Activated CD4-positive, alpha-beta T cell treated with anti-CD3 and anti-CD28 coated beads, Interleukin-2, amount 50 U/mL, for 48 hours (primary cell): Measurements from ENCODE around the gene DNAH14.
"Not testable (repeated sequence)": the region's sequence is repeated elsewhere in the genome, so short reads cannot be mapped to it uniquely, and the experiment has no call there.

Experiments
- DNase-seq, 2 experiments: peaks; one replicate each; pipeline ENCODE4 v3.0.0-alpha.2; 2020

DNAH14 gene

DNA sequence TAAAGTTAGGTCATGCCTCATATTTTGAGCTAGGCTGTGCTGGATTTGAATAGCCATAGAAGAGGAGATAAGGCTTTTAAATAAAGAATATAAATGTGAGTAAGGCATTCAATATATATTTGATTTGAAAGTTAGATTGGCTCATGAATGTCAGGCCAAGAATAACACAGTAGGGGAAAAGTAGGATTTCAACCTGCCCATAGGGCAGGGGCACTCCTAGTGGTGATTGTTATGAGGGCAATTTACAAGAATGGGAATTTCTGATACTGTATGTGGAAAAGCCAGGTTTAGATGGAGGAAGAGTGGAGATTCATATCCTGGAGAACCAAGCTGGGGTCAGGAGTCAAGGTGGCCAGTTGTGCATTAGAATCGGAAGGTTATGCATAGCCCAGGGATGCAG is 74.9 kb downstream of the DNAH14 start:
- DNase-seq, result no peak

DNA sequence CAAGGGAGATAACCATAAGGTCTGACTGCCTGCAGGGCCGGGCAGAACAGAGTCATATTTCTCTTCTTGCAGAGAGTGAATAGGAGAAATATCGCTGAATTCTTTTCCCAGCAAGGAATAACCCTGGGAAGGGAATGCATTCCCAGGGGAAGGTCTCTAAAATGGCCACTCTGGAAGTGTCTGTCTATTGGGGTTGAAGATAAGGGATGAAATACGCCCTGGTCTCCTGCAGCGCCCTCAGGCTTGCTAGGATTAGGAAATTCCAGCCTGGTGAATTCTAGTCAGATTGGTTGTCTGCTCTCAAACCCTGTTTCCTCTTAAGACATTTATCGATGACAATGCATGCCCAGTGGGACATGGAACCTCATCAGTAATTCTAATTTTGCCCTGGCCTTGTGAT is 76.9 kb downstream of the DNAH14 start:
- not testable (repeated sequence) for DNase-seq

DNA sequence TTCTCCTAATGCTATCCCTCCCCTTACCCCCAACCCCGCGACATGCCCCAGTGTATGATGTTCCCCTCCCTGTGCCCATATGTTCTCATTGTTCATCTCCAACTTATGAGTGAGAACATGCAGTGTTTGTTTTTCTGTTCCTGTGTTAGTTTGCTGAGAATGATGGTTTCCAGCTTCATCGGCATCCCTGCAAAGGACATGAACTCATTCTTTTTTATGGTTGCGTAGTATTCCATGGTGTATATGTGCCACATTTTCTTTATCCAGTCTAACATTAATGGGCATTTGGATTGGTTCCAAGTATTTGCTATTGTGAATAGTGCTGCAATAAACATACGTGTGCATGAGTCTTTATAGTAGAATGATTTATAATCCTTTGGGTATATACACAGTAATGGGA is 78.6 kb downstream of the DNAH14 start:
- not testable (repeated sequence) for DNase-seq

DNA sequence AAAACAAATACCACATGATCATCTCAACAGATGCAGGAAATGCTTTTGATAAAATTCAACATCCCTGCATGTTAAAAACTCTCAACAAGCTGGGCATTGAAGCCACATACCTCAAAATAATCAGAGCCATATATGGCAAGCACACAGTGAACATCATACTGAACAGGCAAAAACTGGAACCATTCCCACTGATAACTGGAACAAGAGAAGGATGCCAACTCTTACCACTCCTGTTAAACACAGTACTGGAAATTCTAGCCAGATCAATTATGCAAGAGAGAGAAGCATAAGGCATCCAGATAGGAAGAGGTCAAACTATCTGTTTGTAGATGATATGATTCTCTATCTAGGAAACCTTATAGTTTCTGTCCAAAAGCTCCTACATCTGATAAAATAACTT is 91.6 kb downstream of the DNAH14 start:
- no peak for DNase-seq

DNA sequence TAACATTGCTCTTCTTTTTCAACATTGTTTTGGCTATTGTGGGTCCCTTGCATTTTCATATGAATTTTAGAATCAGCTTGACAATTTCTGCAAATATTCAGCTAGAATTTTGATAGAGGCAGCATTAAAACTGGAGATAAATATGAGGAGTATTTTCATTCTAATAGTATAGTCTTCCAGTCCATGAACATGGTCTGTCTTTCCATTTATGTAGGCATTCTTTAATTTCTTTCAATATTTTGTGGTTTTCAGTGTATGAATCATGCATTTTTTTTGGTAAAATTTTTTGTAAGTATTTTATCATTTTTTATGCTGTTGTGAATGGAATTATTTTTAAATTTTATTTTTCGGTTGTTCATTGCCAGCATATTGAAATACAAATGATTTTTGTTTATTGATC is 97.2 kb downstream of the DNAH14 start:
- DNase-seq, result no peak

DNA sequence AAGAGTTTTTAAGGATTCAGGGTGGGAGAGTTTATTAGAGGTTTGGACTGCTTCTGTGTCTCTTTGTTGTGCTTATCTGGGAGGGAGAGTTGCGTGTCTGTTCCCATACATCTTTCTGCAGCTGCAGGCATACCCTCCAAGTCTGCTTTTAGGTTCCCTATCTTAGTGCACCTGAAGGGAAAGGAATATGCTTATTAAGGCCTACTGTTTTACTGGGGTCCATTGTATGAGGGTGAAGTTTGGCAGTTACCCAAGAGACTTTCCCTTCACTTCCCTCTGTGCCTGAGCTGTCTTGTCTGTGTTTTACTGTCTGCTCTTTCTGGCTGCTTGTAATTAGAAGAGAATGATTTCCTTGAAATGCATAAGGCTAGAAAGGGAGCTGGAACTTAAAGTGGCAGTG is 107.0 kb downstream of the DNAH14 start:
- not testable (repeated sequence) for DNase-seq

DNA sequence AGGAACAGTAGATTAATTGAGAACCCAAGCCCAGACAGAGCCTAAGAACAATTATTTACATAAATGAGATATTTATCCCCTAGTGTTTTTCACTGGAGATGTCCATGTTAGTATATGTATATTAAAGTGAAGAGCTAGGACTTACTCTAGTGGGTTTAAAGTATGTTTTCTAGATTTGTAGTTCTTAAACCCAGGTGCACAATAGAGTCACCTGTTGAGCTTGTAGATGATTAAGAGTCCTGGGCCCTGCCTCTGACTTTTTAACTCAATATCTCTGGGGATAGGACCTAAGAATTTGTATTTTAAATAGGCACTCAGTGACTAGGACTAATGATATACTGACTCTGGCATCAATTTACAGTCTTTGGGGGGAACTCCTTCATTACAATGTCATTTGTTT is 112.8 kb downstream of the DNAH14 start:
- no peak for DNase-seq

DNA sequence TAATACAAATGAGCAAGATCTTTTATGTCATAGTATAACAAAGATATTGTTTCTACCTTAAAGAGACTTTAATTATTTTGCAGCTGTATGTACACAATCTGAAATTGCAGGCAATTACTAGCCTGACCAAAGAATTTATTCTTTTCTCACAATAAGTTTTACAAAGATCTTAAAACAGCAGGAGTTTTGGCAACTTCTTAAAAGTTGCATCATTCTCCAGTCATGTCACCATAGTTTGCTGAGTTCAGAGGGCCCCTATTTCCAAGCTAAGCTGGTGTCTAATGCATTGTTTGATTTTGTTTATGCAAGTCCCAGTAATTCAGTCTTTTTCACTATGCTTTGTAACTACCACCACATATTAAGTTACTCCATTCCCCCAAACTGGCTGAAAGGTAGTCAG is 114.8 kb downstream of the DNAH14 start:
- no peak for DNase-seq

DNA sequence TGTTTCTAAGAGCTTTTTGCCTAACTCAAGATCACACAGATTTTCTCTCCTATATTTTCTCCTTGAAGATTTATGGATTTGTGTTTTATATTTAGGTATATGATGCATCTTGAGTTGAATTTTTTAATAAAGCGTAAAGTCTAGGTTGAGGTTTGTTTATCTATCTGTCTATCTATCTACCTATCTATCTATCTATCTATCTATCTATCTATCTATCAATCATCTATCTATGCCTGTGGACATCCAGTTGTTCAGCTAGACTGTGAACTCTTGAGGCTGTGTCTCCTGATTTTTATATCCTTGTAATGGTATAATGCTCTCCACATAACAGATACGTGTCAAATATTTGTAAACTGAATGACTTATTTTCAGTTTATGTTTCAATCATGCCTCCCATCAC is 120.1 kb downstream of the DNAH14 start:
- no peak for DNase-seq

DNA sequence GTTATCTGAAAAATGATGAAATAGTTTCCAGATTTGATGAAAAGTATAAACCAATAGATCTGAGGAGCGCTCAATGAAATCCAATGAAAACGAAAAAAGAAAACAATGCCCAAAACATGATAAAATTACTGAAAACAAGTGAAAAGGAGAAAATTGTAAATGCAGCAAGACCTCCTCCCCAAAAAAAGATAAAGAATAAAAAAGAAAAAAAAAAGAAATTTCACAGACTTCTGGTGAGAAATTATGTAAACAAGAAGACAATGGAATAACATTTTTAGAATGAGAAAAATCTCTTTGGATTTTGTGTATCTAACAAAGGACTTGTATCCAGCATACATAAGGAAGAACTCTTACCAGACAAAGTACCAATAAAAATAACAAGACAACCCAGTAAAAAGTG is 134.2 kb downstream of the DNAH14 start:
- no peak for DNase-seq

DNA sequence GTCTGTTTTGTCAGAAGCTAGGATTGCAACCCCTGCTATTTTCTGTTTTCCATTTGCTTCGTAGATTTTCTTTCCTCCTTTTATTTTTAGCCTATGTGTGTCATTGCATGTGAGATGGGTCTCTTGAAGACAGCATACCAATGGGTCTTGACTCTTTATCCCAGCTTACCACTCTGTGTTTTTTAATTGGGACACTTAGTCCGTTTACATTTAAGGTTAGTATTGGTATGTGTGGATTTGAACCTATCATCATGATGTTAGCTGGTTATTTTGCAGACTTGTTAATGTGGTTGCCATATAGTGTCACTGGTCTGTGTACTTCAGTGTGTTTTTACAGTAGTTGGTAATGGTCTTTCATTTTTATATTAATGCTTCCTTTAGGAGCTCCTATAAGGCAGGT is 141.5 kb downstream of the DNAH14 start:
- no peak for DNase-seq

DNA sequence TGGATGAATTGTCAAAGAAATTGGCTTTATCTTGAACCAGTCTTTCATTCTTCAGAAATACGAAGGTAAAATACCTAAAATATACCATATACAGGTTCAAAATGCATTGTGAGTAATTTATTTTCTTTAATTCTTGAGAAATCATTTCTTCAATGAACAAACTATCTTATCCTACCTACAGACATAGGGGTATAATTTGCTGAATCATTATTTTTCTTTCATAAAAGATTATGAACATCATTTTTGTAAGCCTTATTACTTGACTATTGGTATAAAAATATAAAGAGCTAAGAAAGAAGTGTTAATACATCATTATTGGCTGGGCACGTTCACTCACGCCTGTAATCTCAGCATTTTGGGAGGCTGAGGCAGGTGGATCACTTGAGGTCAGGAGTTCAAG is 167.7 kb downstream of the DNAH14 start:
- no peak for DNase-seq

DNA sequence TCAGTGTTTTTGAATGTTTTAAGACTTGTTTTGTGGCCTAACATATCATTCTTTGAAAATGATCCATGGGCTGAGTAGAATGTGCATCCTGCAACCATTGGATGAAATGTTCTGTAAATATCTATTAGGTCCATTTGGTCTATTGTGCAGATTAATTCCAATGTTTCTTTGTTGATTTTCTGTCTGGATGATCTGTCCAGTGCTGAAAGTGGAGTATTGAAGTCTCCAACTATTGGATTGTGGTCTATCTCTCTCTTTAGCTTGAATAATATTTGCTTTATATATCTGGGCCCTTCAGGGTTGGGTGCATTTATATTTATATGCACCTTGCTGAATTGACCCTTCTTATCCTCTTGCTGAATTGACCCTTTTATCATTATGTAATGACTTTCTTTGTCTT is 181.5 kb downstream of the DNAH14 start:
- DNase-seq, result no peak

DNA sequence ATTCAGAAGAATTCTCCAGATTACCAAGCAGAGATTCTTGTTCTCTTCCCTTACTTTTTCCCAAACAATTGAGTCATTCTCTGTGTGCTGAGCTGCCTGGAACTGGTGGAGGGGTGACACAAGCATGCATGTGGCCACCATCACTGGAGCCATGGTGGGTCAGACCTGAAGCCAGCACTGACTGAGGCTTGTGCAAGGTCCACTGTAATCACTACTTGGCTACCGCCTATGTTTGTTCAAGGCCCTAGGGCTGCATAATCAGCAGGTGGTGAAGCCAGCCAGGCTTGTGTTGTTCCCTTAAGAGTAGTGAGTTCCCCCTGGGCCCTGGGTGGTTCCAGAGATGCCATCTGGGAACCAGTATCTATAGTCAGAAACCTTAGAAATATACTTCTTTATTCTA is 183.8 kb downstream of the DNAH14 start:
- DNase-seq, result no peak

DNA sequence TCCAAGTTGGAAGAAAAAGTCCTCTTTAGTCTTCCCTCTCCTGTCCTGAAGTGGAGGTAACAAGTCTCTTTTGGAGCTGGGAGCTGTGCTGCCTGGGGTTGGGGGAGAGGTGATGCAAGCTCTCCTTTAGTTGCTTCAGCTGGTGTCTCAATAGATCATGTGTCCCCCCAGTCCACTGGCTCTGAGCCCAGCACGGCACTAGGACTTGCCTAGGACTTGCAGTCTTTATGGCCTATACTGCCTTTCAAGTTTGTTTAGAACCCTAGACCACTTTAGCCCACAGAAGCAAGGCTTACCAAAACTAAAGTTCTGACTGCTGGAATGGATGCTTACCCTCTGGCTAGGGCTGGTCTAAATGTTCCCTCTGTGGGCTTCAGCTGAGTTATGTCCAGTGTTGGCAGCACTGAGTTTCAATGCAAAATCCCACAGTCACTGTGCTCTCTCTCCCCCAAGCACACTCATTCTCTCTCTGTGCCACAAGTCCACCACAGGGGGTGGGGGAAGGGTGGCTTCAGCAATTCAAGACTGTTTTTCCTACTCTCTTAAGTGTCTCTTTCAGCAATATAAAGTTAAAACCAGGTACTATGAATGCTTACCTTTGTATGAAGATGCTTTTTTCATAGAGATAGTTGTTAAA is 185.0 kb downstream of the DNAH14 start:
- DNase-seq, result no peak

DNA sequence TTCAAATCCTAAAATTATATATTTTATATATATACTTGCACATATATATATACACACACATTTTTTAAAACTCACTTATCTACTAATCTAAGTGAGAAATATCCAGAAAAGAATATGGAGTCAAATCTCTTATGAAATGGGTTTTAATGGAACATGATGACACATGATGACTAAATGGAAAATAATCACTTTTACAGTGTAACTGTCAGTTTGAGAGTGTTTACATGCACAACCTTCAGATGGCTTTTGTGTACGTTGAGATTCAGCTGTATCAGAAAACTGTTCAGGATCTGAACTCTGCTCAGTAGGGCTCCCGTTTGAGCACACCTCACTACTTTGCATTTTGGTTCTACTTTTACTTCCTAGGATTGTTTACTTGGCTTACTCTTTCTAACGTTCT is 189.8 kb downstream of the DNAH14 start:
- no peak for DNase-seq

DNA sequence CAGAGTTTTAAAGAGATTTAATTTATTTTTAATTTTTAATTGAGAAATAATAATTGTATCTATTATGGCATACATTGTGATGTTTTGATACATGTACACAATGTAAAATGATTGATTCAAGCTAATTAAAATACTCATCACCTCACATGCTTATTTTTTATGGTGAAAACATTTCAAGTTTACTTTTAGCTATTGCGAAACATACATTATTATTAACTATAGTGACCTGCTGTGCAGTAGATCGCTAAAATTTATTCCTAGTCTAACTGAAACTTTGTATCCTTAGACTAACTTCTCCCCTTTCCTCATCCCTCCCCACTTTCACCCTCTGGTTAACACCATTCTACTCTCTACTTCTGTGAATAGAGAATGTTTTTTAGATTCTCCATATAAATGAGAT is 191.6 kb downstream of the DNAH14 start:
- no peak for DNase-seq

DNA sequence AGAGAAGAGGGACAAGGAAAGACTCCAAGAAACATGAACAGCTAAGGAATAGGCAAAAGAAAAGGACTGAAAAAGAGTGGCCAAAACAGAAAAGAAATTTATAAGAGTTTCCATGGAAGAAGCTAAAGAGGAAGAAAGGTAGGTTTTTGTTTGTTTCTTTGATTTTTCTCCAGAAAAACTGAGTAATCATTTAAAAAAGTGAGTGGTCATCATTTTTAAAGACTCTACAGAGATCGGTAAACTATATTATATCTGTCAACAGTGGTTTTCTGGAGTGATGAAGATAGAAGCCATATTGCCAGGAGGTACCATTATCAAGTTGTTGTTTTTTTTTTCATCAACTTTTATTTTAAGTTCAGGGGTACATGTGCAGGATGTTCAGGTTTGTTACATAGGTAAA is 202.4 kb downstream of the DNAH14 start:
- DNase-seq, result no peak

DNA sequence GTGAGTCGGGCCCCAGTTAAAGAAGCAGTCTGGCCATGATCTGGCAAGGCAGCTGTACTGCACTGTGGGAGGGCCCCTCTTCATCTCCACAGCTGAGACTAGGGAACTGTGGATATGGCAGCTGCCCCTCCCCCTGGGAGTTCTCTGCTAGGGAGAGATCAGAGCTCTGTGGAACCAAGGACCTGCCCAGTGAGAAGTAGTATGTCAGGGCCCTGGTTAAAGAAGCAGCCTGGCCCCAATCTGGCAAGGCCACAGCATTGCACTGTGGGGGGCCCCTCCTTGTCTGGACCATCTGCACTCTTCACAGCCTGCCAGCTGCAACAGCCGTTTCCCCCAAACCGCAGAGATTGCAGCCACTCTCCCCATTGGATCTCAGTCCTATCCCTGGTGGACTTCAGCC is 208.5 kb downstream of the DNAH14 start:
- no peak for DNase-seq

DNA sequence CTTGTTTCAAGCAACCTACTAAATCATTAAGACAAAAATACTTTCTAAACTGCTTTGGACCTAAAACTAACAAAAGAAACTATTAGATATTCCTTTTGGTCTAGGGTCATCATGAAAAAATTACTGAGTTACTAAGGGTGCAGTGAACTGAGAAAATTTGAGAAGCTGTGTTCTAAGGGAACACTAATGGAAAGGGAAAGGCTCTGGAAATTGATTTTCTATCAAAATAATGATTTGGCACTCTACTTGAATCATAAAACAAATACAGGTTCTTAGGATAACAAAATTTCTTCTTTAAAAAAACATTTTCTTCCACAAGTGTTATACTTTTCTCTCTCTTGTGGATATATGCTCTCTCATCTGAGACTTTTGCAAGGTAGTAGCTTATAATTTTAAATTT is 213.5 kb downstream of the DNAH14 start:
- no peak for DNase-seq

DNA sequence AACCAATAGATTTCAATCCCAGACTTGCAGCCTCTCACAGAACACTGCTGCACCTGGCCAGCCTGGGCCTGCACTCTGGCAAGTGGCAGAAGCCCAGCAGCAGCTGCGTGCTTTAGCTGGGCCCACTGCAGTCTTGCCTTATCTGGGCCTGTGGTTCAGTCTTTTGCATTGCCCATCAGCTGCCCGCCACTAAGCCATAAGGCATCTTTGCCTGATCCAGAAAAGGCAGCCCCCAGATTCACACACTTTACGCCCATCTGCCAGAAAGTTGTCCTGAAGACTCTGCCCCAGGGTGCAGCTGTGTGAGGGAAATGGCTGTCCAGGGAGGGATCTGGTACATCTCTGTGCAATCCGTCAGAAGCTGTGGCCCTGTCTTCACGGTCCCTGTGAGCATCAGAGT is 217.0 kb downstream of the DNAH14 start:
- DNase-seq, result no peak

DNA sequence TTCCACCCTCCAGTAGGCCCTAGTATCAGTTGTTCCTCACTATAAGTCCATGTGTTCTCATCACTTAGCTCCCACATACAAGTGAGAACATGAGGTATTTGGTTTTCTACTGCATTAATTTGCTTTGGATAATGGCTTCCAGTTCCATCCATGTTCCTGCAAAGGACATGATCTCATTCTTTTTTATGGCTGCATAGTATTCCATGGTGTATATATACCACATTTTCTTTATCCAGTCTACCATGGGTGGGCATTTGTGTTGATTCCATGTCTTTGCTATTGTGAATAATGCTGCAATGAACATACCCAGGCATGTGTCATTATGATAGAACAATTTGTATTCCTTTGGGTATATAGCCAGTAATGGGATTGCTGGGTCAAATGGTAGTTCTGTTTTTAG is 218.3 kb downstream of the DNAH14 start:
- DNase-seq, result not testable (repeated sequence)

DNA sequence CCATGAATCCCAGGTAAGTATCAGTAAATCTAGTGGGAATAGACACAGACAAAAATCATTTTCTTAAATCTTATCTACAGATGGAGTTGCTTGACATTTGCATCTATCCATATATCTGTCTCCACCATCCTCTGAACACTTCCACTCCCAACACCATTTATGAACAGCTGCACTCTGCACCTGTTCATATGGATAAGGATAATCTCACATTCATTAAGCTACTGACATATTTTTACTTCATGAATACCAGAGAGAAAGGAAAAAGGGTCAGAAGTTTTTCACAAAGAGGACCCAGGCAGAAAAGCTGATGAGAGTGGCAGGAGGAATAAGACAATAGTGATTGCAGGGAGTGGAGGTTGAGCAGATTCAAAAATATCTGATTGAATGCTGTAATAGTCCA is 222.6 kb downstream of the DNAH14 start:
- no peak for DNase-seq

DNA sequence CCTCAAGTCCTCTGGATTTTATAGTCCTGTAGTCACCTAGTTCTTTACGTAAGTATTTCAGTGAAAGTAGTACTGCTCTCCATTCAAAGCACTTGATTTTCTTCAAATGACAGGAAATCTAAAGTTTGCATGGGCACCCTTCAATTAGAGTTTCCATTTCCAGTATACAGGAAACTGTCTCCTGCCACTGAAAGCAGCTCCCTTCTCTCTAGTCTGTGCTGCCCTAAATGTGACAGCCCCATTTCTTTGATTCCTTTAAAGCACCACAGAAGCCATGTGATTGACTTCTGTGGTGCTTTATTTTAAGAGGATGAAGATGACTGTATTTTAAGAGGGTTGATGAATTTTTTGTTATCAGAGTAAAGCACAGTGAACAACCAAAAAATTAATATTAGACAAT is 226.1 kb downstream of the DNAH14 start:
- DNase-seq, result no peak

DNA sequence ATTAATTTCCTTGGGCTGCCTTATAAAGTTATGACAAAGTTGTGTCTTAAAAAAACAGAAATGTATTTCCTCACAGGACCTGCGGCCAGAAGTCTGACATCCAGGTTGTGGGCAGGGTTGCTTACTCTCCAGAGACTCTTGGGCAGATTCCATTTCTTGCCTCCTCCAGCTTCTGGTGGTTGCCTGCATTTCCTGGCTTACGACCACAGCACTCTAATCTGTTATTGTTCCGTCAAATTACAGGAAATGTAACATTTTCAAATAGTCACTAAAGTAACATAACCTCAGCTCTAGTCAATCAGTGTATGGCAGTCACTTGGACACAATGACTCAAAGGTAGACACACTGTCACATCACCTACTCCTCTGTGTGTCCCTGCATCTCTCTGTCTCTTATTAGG is 226.8 kb downstream of the DNAH14 start:
- DNase-seq, result no peak

DNA sequence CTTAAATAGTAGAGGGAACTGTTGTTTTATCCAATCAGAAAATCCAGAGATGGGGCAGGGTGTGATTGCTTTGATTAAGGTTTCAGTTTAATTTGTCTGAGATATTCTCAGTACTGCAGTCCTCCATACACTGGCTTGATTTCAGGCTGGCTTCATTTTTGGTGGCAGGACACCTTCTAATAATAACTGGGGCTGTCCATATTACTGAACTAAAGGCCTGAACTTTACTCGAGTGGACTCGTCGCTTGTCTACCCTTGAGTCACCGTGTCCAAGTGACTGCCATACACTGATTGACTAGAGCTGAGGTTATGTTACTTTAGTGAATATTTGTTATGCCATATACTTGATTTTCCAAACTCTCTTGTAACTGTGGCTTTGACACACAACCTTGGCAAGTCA is 228.8 kb downstream of the DNAH14 start:
- no peak for DNase-seq
